Lung microvascular endothelial cell (primary cell): ENCODE results near the gene ATP5F1B. TPM values are rescaled to one million over a fixed set of nuclear protein-coding genes. Genes with fewer than 3 reads are reported as not detected.

ENCODE experiments used
- DNase-seq, 2 donors: peaks; one replicate each; pipeline versions ENCODE4 v3.0.0 to v3.0.0-alpha.2; 2010; ENCODE audit warnings: low read depth in 2 of 2
- total RNA-seq: library from RNA; depleted of rRNA; stranded (reverse); fragments of >200 nt; gene quantifications from 2 replicates; pipeline ENCODE4 v1.2.1, GENCODE V29; 2014

The ATP5F1B gene
- total RNA-seq, 1 donor from 2014 or later, result 444 TPM

GRCh38 chr12:56622535-56622934 lies 23.2 kb downstream of the ATP5F1B start:
- no peak for DNase-seq

GRCh38 chr12:56616925-56617324 lies 28.9 kb downstream of the ATP5F1B start:
- DNase-seq, result no peak

- DNase-seq, result no peak
Measured at GRCh38 chr12:56616244-56616643, 29.5 kb downstream of the ATP5F1B start.

GRCh38 chr12:56614627-56615026 lies 31.2 kb downstream of the ATP5F1B start:
- no peak for DNase-seq

GRCh38 chr12:56604355-56604754 lies 41.4 kb downstream of the ATP5F1B start:
- no peak for DNase-seq

- DNase-seq, result no peak
Measured at GRCh38 chr12:56602239-56602638, 43.5 kb downstream of the ATP5F1B start.

- DNase-seq, result peak; percentile 39 to 50
Measured at GRCh38 chr12:56601503-56601902, 44.3 kb downstream of the ATP5F1B start.

- DNase-seq, result no peak
Measured at GRCh38 chr12:56600753-56601152, 45.0 kb downstream of the ATP5F1B start.

- no peak for DNase-seq
Measured at GRCh38 chr12:56599797-56600196, 46.0 kb downstream of the ATP5F1B start.

GRCh38 chr12:56599041-56599440 lies 46.7 kb downstream of the ATP5F1B start:
- no peak for DNase-seq

GRCh38 chr12:56596815-56597214 lies 49.0 kb downstream of the ATP5F1B start:
- no peak for DNase-seq

- DNase-seq, result peak; percentile 64 to 82
Measured at GRCh38 chr12:56593909-56594621, 51.7 kb downstream of the ATP5F1B start.

GRCh38 chr12:56591961-56592360 lies 53.8 kb downstream of the ATP5F1B start:
- DNase-seq, result no peak

- DNase-seq, result no peak
Measured at GRCh38 chr12:56591126-56591525, 54.7 kb downstream of the ATP5F1B start.

GRCh38 chr12:56590237-56590830 lies 55.5 kb downstream of the ATP5F1B start:
- DNase-seq, result peak; percentile 38 to 47

GRCh38 chr12:56589783-56590182 lies 56.0 kb downstream of the ATP5F1B start:
- no peak for DNase-seq

Other genes with a start within 250 kb of the ATP5F1B start
- 7.3 and 8.3 TPM in 2 replicates for gene TIMELESS, start 196.6 kb downstream of the ATP5F1B start, total RNA-seq
- under 0.01 and 0.40 TPM in 2 replicates for gene MIP, start 191.3 kb downstream of the ATP5F1B start, total RNA-seq
- 1.3 and 1.8 TPM in 2 replicates for gene SPRYD4, start 177.4 kb downstream of the ATP5F1B start, total RNA-seq
- gene GLS2, start 157.8 kb downstream of the ATP5F1B start, total RNA-seq, result 0.20 TPM in 1 of 2 replicates, not detected in the other
- gene RBMS2, start 124.2 kb downstream of the ATP5F1B start, total RNA-seq, result 26.2 and 33.1 TPM in 2 replicates
- 15.9 and 22.6 TPM in 2 replicates for gene BAZ2A, start 15.7 kb downstream of the ATP5F1B start, total RNA-seq
- gene PTGES3, start 42.3 kb upstream of the ATP5F1B start, total RNA-seq, result 45.2 and 50.3 TPM in 2 replicates
- gene NACA, start 79.3 kb upstream of the ATP5F1B start, total RNA-seq, result 1,015 and 1,336 TPM in 2 replicates
- gene PRIM1, start 106.3 kb upstream of the ATP5F1B start, total RNA-seq, result 2.6 and 5.9 TPM in 2 replicates
- gene HSD17B6, start 117.3 kb upstream of the ATP5F1B start, total RNA-seq, result under 0.01 TPM in 1 of 2 replicates, not detected in the other